ENCODE results near the gene TDRD7. TPM values are rescaled to one million over a fixed set of nuclear protein-coding genes. Genes with fewer than 3 reads are reported as not detected.

The TDRD7 gene
- polyA plus RNA-seq, 1 donor (not counting 4 experiments of a cell fraction or from before 2014, with no cell fraction given) = 10.5 TPM

GRCh38 chr9:97431044-97431441 is 19.1 kb downstream of the TDRD7 start:
- no peak for FAIRE-seq
- H2AFZ ChIP-seq (ENCODE audit: control insufficient read depth, low read length) = no peak overlapping the region

DNA sequence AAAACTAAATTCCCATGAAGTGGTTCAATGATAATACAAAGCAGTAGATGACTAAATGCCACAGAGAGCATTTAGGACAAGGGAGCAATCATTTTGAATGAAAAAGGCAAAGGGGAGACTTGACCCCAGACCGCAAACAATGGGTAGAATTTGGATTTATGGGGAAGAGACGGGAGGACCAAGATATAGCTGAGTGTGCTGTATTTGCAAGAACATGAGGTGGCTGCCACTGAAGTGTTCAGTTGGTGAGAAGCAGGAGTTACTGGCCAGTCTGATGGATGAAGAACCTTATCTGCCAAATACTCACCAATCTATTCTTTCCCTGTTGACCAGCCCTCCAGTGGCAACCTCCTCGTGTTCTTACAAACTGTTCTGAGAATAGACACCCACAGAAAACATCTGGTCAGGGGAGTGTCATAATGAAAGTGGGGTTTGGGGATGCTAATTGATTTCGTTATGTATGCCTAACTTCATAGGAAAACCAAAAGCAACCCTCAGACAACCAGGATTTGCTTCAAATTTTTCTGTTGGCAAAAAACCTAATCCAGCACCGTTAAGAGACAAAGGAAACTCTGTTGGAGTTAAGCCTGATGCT is 19.8 kb downstream of the TDRD7 start:
- Histone ChIP-seq H3K4me2 (ENCODE audit: control insufficient read depth, extremely low read depth, insufficient read depth, low read depth, low read length) (no peak overlapping the region), H3K27me3 (ENCODE audit: control insufficient read depth, extremely low read depth, insufficient read depth, low read length) (no peaks in the 10 kb centered on the region), H3K9ac (ENCODE audit: control insufficient read depth, extremely low read depth, insufficient read depth, low read length) (no peak overlapping the region), H3K4me1 (ENCODE audit: control insufficient read depth, extremely low read depth, insufficient read depth, low read length) (no peaks in the 10 kb centered on the region), H2AFZ (ENCODE audit: control insufficient read depth, low read length) (no peak overlapping the region), H3K36me3 (ENCODE audit: control insufficient read depth in 2 of 2, extremely low read depth in 1 of 2, insufficient read depth in 2 of 2, low read length in 2 of 2) (peaks cover 0 to 2% of the 10 kb centered on the region in 2 experiments), H4K20me1 (ENCODE audit: control insufficient read depth, extremely low read depth, insufficient read depth, low read length) (no peaks in the 10 kb centered on the region), H3K9me1 (ENCODE audit: control insufficient read depth, extremely low read depth, insufficient read depth, low read length) (no peaks in the 10 kb centered on the region), H3K27ac (ENCODE audit: control insufficient read depth, insufficient read depth, low read length) (no peak overlapping the region), H3K4me3 (ENCODE audit: control insufficient read depth in 2 of 3, extremely low read depth in 1 of 3, insufficient read depth in 2 of 3, low read depth in 1 of 3, low read length in 3 of 3) (no peak overlapping the region), H3K79me2 (ENCODE audit: control insufficient read depth, insufficient read depth, low read length) (no peaks in the 10 kb centered on the region), H3K9me3 (ENCODE audit: control insufficient read depth, low read depth, low read length) (no peaks in the 10 kb centered on the region)
- FAIRE-seq = no peak
- no peak for DNase-seq (ENCODE audit: low read depth, low spot score)
- TF ChIP-seq, protein P1, sequence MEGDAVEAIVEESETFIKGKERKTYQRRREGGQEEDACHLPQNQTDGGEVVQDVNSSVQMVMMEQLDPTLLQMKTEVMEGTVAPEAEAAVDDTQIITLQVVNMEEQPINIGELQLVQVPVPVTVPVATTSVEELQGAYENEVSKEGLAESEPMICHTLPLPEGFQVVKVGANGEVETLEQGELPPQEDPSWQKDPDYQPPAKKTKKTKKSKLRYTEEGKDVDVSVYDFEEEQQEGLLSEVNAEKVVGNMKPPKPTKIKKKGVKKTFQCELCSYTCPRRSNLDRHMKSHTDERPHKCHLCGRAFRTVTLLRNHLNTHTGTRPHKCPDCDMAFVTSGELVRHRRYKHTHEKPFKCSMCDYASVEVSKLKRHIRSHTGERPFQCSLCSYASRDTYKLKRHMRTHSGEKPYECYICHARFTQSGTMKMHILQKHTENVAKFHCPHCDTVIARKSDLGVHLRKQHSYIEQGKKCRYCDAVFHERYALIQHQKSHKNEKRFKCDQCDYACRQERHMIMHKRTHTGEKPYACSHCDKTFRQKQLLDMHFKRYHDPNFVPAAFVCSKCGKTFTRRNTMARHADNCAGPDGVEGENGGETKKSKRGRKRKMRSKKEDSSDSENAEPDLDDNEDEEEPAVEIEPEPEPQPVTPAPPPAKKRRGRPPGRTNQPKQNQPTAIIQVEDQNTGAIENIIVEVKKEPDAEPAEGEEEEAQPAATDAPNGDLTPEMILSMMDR (optimal IDR thresholded peaks at IDR 0.05 in 1 of 3, IDR thresholded peaks at IDR 0.05 in 1 of 3, conservative IDR thresholded peaks at IDR 0.05 in 1 of 3; ENCODE audit: extremely low read depth in 1 of 3, insufficient read depth in 2 of 3, low read length in 3 of 3) = no peak
- TF ChIP-seq EZH2 (IDR thresholded peaks at IDR 0.05; ENCODE audit: low read length) = no peak
- dilution Hi-C loops (cut with MboI; ENCODE audit: extremely low pct_ligation_motif_present, low sequenced_read_pairs) = no loop called here

More at GRCh38 chr9:97431044-97431441, 19.1 kb downstream of the TDRD7 start:
- H3K9me3 ChIP-seq (ENCODE audit: control insufficient read depth, low read depth, low read length) = no peaks in the 10 kb centered on the region
- H3K4me1 ChIP-seq (ENCODE audit: control insufficient read depth, extremely low read depth, insufficient read depth, low read length) = no peaks in the 10 kb centered on the region
- H3K4me3 ChIP-seq (ENCODE audit: control insufficient read depth in 2 of 3, extremely low read depth in 1 of 3, insufficient read depth in 2 of 3, low read depth in 1 of 3, low read length in 3 of 3) = no peak overlapping the region
- H3K9me1 ChIP-seq (ENCODE audit: control insufficient read depth, extremely low read depth, insufficient read depth, low read length) = no peaks in the 10 kb centered on the region
- no peak for DNase-seq (ENCODE audit: low read depth, low spot score)
- H3K27ac ChIP-seq (ENCODE audit: control insufficient read depth, insufficient read depth, low read length) = no peak overlapping the region
- no peaks in the 10 kb centered on the region for H3K27me3 ChIP-seq (ENCODE audit: control insufficient read depth, extremely low read depth, insufficient read depth, low read length)
- no peak for TF ChIP-seq EZH2 (IDR thresholded peaks at IDR 0.05; ENCODE audit: low read length)
- TF ChIP-seq, protein P1 (optimal IDR thresholded peaks at IDR 0.05 in 1 of 3, IDR thresholded peaks at IDR 0.05 in 1 of 3, conservative IDR thresholded peaks at IDR 0.05 in 1 of 3; ENCODE audit: extremely low read depth in 1 of 3, insufficient read depth in 2 of 3, low read length in 3 of 3) = no peak
- no peaks in the 10 kb centered on the region for H4K20me1 ChIP-seq (ENCODE audit: control insufficient read depth, extremely low read depth, insufficient read depth, low read length)
- no peak overlapping the region for H3K9ac ChIP-seq (ENCODE audit: control insufficient read depth, extremely low read depth, insufficient read depth, low read length)
- H3K79me2 ChIP-seq (ENCODE audit: control insufficient read depth, insufficient read depth, low read length) = no peaks in the 10 kb centered on the region
- H3K4me2 ChIP-seq (ENCODE audit: control insufficient read depth, extremely low read depth, insufficient read depth, low read depth, low read length) = no peak overlapping the region
- dilution Hi-C loops (cut with MboI; ENCODE audit: extremely low pct_ligation_motif_present, low sequenced_read_pairs) = no loop called here
- H3K36me3 ChIP-seq (ENCODE audit: control insufficient read depth in 2 of 2, extremely low read depth in 1 of 2, insufficient read depth in 2 of 2, low read length in 2 of 2) = peaks cover 0 to 2% of the 10 kb centered on the region in 2 experiments

Data from keratinocyte (primary cell).